ENCODE results near the gene HPCA.
A peak's percentile ranks its signal among the peaks of the same experiment; 100 is the strongest.

Gene HPCA

GRCh38 chr1:32869923-32870614 lies 16.2 kb upstream of the HPCA start:
- ChIA-PET CTCF (no interaction called here), POLR2A (interaction anchor here (1.4 kb wide), 1 partner anchor 10 kb away, joined by 3 read pairs; no protein-coding TSS in a partner anchor)
- no peak for TF ChIP-seq L3MBTL2 (conservative IDR thresholded peaks at IDR 0.05)
- TF ChIP-seq PKNOX1 (IDR thresholded peaks at IDR 0.05), result no peak
- no peak for TF ChIP-seq FOXA1 (IDR thresholded peaks at IDR 0.05)
- TF ChIP-seq BHLHE40 (IDR thresholded peaks at IDR 0.05; ENCODE audit: borderline replicate concordance), result no peak
- no peak for TF ChIP-seq FOXM1 (IDR thresholded peaks at IDR 0.05; ENCODE audit: borderline replicate concordance)
- TF ChIP-seq SUZ12 (IDR thresholded peaks at IDR 0.05), result no peak
- TF ChIP-seq CTBP1 (IDR thresholded peaks at IDR 0.05; ENCODE audit: borderline replicate concordance), result no peak
- TF ChIP-seq ELF4 (IDR thresholded peaks at IDR 0.05), result no peak
- TF ChIP-seq NFRKB (IDR thresholded peaks at IDR 0.05), result no peak
- no peak for TF ChIP-seq ARNT (IDR thresholded peaks at IDR 0.05)
- no peak for TF ChIP-seq HDGF (IDR thresholded peaks at IDR 0.05; ENCODE audit: borderline replicate concordance)
- no peak for TF ChIP-seq LEF1 (IDR thresholded peaks at IDR 0.05; ENCODE audit: borderline replicate concordance)
- DNase-seq (ENCODE audit: extremely low spot score), result no peak

GRCh38 chr1:32870615-32871363 lies 15.5 kb upstream of the HPCA start, which contains the start of gene FNDC5:
Gene FNDC5 (minus strand): TSS chr1:32870912.
- no peak for TF ChIP-seq FOXK2 (IDR thresholded peaks at IDR 0.05)
- no peak for TF ChIP-seq ELF4 (IDR thresholded peaks at IDR 0.05)
- no peak for TF ChIP-seq NFRKB (IDR thresholded peaks at IDR 0.05)
- no peak for TF ChIP-seq TARDBP (IDR thresholded peaks at IDR 0.05)
- no peak for TF ChIP-seq ZNF384 (IDR thresholded peaks at IDR 0.05)
- TF ChIP-seq FOXA1 (IDR thresholded peaks at IDR 0.05), result no peak
- TF ChIP-seq HDGF (IDR thresholded peaks at IDR 0.05; ENCODE audit: borderline replicate concordance), result no peak
- no peak for TF ChIP-seq L3MBTL2 (conservative IDR thresholded peaks at IDR 0.05)
- TF ChIP-seq LEF1 (IDR thresholded peaks at IDR 0.05; ENCODE audit: borderline replicate concordance), result no peak
- no peak for TF ChIP-seq FOXM1 (IDR thresholded peaks at IDR 0.05; ENCODE audit: borderline replicate concordance)
- no peak for TF ChIP-seq SP1 (IDR thresholded peaks at IDR 0.05)
- POLR2A ChIA-PET, result interaction anchor here (1.0 to 1.1 kb wide), 2 partner anchors 9 to 201 kb away, joined by 3 read pairs; no protein-coding TSS in a partner anchor
- CTCF ChIA-PET, result interaction anchor here (0.9 to 1.6 kb wide), 4 partner anchors 8 to 143 kb away, joined by 3 to 5 read pairs (median 4); no protein-coding TSS in a partner anchor
- peak; percentile 92 for DNase-seq (ENCODE audit: extremely low spot score)

- DNase-seq (ENCODE audit: extremely low spot score), result no peak
- ChIA-PET POLR2A (interaction anchor here (1.0 to 1.1 kb wide), 2 partner anchors 10 to 200 kb away, joined by 3 read pairs; no protein-coding TSS in a partner anchor), CTCF (interaction anchor here (0.6 to 1.6 kb wide), 8 partner anchors 9 to 218 kb away, joined by 3 to 6 read pairs (median 4); no protein-coding TSS in a partner anchor)
- TF ChIP-seq ARNT (IDR thresholded peaks at IDR 0.05) (no peak), FOXA1 (IDR thresholded peaks at IDR 0.05) (no peak), SUZ12 (IDR thresholded peaks at IDR 0.05) (no peak), ELF4 (IDR thresholded peaks at IDR 0.05) (no peak), HDGF (IDR thresholded peaks at IDR 0.05; ENCODE audit: borderline replicate concordance) (no peak), LEF1 (IDR thresholded peaks at IDR 0.05; ENCODE audit: borderline replicate concordance) (no peak), FOXK2 (IDR thresholded peaks at IDR 0.05) (no peak), FOXM1 (IDR thresholded peaks at IDR 0.05; ENCODE audit: borderline replicate concordance) (no peak)
Observed at GRCh38 chr1:32871364-32872191, 14.7 kb upstream of the HPCA start.

GRCh38 chr1:32872192-32872460 lies 14.2 kb upstream of the HPCA start:
- TF ChIP-seq FOXM1 (IDR thresholded peaks at IDR 0.05; ENCODE audit: borderline replicate concordance), result no peak
- POLR2A ChIA-PET, result no interaction called here
- CTCF ChIA-PET, result interaction anchor here (0.6 to 1.6 kb wide), 7 partner anchors 9 to 217 kb away, joined by 3 to 6 read pairs (median 4); no protein-coding TSS in a partner anchor
- DNase-seq (ENCODE audit: extremely low spot score), result no peak

GRCh38 chr1:32873484-32873883 lies 12.8 kb upstream of the HPCA start:
- CTCF ChIA-PET, result interaction anchor here (0.6 to 0.8 kb wide), 4 partner anchors 33 to 763 kb away, joined by 3 to 5 read pairs (median 4); no protein-coding TSS in a partner anchor
- DNase-seq (ENCODE audit: extremely low spot score), result no peak
- TF ChIP-seq FOXM1 (IDR thresholded peaks at IDR 0.05; ENCODE audit: borderline replicate concordance) (no peak), ZNF384 (IDR thresholded peaks at IDR 0.05) (no peak), BHLHE40 (IDR thresholded peaks at IDR 0.05; ENCODE audit: borderline replicate concordance) (no peak), CTBP1 (IDR thresholded peaks at IDR 0.05; ENCODE audit: borderline replicate concordance) (no peak), FOXA1 (IDR thresholded peaks at IDR 0.05) (no peak)
- POLR2A ChIA-PET, result no interaction called here

- POLR2A ChIA-PET, result interaction anchor here (0.6 to 0.7 kb wide), 2 partner anchors 25 to 164 kb away, joined by 3 read pairs; no protein-coding TSS in a partner anchor
- TF ChIP-seq NFRKB (IDR thresholded peaks at IDR 0.05) (no peak), BHLHE40 (IDR thresholded peaks at IDR 0.05; ENCODE audit: borderline replicate concordance) (no peak), ARNT (IDR thresholded peaks at IDR 0.05) (no peak), FOXK2 (IDR thresholded peaks at IDR 0.05) (no peak), L3MBTL2 (conservative IDR thresholded peaks at IDR 0.05) (no peak), FOXA1 (IDR thresholded peaks at IDR 0.05) (no peak), ZNF384 (IDR thresholded peaks at IDR 0.05) (no peak), PKNOX1 (IDR thresholded peaks at IDR 0.05) (no peak), LEF1 (IDR thresholded peaks at IDR 0.05; ENCODE audit: borderline replicate concordance) (no peak)
- CTCF ChIA-PET, result interaction anchor here (0.6 to 2.8 kb wide), 7 partner anchors 16 to 211 kb away, joined by 3 to 10 read pairs (median 7); no protein-coding TSS in a partner anchor
- no peak for DNase-seq (ENCODE audit: extremely low spot score)
Observed at GRCh38 chr1:32874860-32875752, 11.2 kb upstream of the HPCA start.

All from HEK293T (cell line).